Measurements from ENCODE around the gene EPHB1. TPM values are rescaled to one million over a fixed set of nuclear protein-coding genes. Genes with fewer than 3 reads are reported as not detected.

EPHB1 gene
- total RNA-seq, 1 donor = under 0.01 TPM

DNA sequence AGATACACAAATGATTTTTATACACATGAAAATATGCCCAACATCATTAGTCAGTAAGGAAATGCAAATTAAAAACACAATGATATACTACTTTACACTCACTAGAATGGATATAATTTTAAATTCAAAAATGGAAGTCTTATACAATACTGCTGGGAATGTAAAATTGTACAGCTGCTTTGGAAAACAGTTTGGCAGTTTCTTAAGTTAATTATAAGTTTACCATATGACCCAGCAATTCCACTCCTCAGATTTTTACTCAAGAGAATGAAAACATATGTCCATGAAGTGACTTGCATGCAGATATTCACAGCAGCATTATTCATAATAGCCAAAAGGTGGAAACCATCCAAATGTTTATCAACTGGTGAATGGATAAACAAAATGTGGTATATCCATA lies 281.3 kb downstream of the EPHB1 start:
- no peak for DNase-seq (ENCODE audit: low read depth in 2 of 3, low spot score in 2 of 3)

DNA sequence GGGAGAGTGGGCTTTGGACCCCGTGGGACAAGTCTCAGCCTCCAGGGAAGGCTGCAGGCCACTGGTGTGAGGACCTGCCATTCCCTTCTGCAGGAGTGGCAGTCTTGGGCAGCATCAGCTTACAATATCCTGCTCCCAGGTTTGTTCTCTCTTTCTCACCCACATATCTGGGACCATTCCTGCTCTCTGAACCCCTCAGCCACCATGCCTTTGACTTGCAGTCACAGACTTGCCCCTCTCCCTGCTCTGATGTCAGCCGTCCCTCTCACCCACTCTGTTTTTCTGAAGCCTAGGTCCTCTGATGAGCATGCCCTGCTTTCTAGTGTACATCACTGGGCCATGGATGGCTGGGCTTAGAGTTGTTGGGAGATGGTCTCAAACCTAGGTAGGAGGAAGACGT lies 282.1 kb downstream of the EPHB1 start:
- DNase-seq (ENCODE audit: low read depth in 2 of 3, low spot score in 2 of 3) = no peak

DNA sequence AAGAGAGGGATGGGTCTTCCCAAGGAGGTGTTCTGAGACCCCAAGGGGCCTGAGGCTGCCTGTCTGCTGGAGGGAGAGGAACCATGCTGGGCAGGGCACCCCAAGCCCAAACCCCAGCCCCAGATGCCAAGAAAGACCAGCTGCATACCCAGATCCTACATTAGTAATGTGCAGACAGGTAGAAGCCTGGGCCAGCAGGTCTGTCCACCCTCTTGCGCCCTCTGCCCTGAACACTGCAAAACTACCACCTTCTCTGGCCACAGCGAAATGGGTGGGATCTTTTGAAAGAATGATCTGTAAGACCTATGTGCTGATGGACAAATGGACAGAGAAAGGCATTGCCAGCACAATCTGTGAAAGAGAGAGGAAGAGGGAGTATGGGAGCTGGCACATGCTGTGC lies 283.2 kb downstream of the EPHB1 start:
- DNase-seq (ENCODE audit: low read depth in 2 of 3, low spot score in 2 of 3) = no peak

DNA sequence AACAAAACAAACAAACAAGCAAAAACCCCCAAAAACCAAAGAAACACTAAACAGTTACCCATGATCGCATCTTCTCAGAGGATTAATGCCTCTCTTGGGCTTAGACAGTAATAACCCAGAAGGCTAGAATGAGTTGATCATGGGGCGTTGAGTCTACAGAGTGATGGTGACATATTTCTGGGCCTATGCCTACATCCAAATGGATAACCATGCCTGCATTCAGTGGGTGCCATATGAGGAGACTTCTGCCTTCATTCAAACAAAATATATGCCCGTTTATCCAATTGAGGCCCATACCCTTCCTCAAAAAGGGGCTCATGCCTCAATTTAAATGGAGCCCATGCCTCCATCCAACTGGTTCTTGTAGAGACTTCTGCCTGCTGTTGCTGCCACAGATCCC lies 284.0 kb downstream of the EPHB1 start:
- DNase-seq (ENCODE audit: low read depth in 2 of 3, low spot score in 2 of 3) = no peak

DNA sequence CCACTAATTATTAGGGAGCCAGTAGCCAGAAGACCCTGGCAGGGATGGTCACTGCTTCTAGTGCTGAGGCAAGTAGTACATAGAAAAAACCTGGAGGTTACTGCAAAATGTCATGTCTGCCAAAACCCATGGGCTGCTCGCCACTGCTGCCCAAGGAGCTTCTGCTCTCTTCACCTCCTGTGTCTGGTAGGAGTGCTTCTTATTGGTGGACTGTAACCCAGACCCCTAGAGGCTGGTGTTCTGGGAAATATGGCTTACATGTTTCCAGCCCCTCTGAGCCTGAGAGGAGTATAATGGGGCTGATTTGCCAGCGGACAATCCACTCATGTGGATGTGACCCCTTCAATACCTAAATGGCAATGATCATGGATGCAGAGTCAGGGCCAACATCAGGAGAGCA lies 286.4 kb downstream of the EPHB1 start:
- DNase-seq (ENCODE audit: low read depth in 2 of 3, low spot score in 2 of 3) = no peak

DNA sequence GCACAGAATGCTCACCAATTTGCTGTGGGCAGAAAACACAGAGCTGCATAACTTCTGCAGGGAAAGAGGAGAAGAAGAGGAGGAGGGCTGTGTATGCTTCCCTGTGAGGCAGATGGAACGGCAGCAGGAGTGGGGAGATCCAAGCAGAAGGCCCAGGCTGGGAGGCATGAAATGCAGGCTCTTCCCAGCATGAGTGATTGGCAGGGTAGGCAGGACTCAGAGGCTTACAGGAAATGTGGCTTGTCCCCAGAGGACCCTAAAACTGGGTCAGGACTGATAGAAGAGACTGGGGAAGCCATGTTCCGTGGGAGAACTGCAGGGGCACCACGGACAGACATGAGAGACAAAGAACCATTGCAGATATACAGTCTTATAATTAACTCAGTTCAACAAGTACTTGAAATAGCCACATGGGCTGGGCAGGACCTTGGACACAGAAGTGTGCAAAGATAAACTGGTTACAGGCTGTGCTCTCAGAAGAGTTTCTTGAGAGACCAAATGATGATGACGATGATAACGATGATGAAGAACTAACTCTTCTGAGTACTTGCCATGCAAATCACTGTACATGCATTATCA lies 286.9 kb downstream of the EPHB1 start:
- DNase-seq (ENCODE audit: low read depth in 2 of 3, low spot score in 2 of 3) = no peak

DNA sequence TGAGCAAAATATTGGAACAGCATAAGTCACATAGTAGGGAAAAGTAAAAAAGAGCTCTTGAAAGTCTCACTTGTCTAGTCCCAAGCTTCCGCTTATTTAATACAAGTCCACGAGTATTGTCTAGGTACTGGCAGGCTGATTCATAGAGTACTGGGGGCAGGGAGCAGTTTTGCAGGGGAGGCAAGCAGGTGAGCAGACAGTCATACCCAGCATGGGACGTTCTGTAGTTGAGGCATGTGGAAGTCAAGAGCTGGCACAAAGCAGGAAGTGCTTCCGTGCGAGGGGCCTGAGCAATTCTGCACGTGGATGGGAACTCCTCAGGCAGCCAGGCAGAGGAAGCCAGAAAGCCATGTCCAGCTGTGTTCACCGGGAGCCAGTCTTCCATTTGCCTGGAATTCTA lies 287.6 kb downstream of the EPHB1 start:
- no peak for DNase-seq (ENCODE audit: low read depth in 2 of 3, low spot score in 2 of 3)

DNA sequence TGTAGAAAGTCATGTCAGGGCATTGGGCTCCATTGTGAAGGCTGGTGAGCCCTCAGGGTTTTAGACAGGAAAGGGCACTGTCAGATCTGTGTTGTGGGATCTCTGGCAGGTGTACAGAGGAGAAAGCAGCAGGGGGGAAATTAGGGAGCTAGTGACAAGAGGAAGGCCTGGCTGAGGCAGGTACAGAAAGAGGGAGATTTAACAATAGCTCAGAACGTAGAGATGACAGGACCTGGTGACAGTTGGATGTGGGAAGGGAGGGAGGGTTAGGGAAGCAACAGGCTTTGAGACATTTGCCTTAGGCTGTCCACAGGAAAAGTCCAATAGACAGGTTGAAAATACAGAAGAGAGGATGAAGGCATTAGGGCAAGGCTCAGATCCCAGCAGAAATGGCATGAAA lies 288.1 kb downstream of the EPHB1 start:
- no peak for DNase-seq (ENCODE audit: low read depth in 2 of 3, low spot score in 2 of 3)

DNA sequence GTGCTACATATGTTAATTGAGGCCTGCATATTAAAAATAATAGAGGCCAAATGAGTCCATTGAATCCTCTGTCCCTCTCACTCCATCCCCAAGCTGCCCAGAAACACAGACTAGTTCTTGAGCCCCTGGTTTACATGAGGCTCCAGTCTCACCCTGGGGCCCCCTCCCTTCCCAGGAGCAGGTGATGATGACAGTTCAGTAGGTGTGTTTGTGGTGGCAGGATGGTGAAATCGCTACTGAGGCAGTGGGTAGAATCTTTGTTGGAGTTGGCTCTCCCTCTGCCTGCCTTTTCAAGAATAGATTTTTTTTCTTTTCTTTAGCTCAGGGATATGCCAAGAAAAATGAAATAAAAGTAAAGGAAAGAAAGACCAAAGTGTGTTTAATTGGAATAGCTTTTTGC lies 288.7 kb downstream of the EPHB1 start:
- no peak for DNase-seq (ENCODE audit: low read depth in 2 of 3, low spot score in 2 of 3)

DNA sequence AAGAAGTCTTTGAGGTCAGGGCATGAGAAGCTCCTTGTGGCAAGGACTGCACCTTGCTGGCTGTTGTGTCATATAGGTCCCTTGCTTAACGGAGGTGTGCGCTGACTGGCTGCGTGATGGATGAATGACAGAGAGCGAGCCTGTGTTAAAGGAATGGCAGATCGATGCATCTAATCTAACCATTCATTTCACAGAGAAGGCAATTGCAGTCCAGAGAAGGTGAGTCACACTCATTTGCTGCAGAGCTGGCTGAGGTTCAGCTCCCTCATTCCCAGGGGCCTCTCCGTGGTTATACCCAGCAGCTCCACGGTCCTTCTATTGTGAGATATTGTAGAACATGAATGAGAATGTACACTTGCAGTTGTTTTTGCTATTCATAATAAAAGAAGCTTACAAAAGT lies 289.3 kb downstream of the EPHB1 start:
- no peak for DNase-seq (ENCODE audit: low read depth in 2 of 3, low spot score in 2 of 3)

DNA sequence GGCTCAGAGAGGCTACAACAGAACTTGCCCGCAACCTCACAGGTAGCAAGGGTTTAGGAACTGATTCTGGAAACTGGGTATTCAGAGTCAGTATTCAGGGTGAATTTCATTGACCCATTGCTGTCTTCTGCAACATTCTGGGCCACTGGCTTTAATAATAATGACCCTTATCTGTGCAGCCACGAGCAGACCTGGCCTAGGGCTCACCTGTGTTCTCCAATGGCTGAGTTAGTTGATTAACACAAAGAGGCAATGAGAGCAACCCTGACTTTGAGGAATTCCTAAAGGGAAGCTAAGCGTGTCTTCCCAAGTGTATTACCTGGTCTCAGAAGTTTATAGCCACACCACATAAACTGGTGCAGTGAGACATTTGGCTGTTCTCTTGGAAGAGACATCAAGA lies 289.9 kb downstream of the EPHB1 start:
- no peak for DNase-seq (ENCODE audit: low read depth in 2 of 3, low spot score in 2 of 3)

DNA sequence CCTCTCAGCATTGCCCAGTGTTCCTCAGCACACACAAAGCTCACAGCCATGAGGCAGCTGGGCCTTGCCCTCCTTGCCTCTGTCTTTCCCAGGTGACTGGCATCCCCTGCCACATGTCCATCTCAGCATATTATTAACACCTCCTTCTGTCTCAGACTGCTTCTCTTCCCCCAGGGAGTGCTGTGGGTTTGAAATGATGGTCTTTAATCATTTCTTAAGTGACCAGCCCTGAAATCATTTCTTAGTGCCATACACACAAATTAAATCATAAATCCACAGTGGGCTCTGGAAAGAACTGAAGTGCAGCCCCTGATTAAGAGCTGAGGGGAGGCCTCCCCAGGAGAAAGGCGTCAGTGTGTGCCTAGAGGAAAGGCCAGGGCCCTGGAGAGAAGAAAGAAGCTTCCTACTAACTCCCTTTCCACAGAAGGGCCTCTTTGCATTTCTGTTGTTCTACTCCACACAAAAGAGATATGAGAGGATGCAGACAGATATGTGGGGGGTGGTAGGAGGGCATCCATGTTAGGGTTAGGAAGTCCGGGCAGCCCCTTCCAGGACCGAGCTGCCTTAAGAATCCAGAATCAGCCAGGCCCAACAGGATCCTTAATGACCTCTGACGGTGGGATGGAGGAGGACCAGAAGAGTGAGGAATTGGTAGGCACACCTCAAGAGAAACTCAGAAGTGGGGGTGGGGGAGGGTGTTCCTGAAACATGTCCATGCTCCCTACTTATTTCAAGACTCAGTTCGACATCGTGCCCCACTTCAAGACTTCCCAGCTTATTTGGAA lies 290.8 kb downstream of the EPHB1 start:
- no peak for DNase-seq (ENCODE audit: low read depth in 2 of 3, low spot score in 2 of 3)

DNA sequence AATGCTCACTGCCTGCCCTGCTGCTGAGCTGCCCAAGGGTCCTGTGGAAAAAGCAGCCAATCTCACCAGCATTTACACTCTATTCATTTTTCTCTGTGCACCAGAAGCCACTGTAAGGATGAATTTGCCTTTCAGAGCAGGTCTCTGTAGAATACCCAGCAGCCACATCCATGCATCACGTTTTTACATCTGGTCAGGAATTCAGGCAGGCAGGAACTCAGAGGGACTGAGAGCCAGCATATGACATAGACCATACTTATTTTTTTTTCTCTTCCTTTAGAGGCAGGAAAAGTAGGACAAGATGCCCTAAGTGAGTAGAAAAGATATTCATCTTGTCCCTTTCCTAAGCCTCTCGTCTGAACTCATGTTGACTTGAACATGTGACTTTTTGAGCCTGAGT lies 292.7 kb downstream of the EPHB1 start:
- DNase-seq (ENCODE audit: low read depth in 2 of 3, low spot score in 2 of 3) = no peak

DNA sequence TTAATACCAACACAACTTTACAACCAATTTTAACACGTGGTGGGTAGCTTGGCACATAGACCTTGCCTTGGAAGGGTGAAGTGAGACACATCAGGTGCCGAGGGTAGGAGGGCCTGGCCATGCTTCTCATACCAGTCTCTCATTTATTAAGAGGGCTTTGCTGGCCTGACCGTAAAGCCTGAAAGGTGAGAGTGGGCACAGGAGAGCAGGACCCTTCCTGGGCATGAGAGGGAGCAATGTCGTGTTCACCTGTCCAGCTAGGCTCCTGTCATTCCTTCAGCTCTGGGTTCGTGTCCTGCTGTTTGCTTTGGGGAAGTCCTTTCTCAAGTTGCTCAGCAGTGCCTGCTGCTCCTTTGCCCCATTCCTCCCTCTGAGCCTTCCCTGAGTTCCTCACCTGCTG lies 294.4 kb downstream of the EPHB1 start:
- DNase-seq (ENCODE audit: low read depth in 2 of 3, low spot score in 2 of 3) = no peak

DNA sequence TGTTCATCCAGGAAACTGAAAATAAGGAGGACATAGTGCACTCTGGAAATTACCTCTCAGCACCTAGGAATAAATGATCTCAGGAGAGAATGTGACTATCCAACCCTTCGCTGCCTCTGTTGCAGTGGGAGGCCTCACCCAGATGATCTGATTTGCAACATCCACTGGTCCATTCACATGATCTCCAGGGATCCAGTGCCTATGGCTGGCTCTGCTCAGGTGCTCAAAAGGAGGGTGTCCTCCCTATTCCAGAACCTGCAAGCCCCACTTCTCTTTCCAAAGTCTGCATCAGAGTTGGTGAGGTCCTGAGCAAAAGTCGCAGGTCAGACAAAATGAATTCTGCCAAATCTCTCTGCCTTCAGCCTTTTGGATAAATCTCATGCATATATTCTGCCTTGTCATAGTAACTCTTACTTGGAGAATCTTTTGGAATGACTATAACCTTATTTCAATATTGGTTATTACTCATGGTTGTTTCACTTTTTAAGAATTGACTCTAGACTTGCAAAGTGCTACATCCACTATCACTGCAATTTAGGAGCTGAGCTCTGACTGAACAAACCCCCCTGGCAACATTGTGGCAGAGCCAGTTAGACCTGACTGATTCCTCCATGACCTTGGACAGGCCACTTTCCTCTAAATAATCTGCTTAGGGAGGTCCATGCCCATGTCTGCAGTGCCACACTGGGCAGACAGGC lies 295.1 kb downstream of the EPHB1 start:
- no peak for DNase-seq (ENCODE audit: low read depth in 2 of 3, low spot score in 2 of 3)

DNA sequence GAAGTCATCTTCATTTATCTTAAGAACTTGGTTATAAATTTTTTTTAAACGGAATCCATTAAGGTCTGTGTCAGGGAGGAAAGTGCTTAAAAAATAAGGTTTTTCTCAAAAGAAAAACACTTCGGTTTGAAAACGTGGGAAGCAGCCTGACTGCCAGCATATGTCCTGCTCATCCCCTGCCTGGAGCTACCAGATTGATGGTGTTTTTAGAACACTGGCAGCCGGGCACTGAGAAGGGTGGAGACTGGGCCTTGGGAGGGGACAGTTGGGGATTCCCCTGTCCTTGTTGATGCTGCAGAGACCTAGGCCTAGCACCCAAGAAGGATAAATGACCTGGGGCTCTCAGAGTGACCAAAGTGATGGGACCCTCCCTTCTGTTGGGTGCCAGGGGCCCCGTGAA lies 296.9 kb downstream of the EPHB1 start:
- no peak for DNase-seq (ENCODE audit: low read depth in 2 of 3, low spot score in 2 of 3)

DNA sequence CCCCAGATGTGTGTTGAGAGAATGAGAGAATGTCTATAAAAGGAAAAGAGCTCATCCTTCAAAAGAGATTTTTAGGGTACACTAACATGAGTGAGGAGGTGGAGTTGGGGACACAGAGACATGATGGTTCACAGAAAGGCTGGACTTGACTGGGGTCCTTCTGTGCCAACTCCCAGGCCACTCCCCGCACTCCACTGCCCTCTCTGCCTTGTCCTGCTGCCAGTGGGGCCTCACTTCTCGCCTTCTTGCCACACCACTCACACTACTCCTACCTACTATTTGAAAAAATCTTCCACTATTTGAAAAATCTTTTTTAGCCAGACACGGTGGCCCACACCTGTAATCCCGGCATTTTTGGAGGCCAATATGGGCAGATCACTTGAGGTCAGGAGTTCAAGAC lies 298.1 kb downstream of the EPHB1 start:
- no peak for DNase-seq (ENCODE audit: low read depth in 2 of 3, low spot score in 2 of 3)

DNA sequence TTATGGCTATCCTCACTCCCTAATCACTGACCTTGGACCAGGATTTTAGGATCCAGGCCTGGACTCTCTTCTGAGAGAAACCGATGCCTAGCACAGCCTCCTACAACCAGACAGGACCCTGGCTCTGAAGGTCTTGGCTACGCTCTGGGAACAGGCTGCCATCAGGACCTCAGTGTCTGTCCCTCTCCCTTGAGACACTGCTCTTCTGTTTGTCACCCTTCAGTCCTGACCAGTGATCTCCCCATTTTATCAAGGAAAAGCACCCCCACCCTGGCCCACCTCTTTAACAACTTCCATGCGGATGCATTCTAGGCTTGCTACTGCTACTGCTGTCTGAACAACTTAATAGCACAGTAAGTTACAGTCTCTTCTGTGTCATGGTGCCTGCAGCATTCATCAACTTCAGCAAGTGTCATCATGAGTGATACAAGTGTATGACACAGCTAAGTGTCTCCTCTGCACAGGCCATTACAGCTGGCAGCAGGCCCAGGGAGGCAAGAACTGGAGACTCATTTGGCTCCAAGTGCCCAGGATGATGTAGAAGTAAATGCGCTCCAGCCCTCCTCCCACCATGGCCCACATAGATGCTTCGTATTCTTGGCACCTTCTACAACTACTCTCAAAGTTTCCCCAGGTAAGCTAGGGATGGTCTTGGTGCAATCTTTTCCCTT lies 302.4 kb downstream of the EPHB1 start:
- no peak for DNase-seq (ENCODE audit: low read depth in 2 of 3, low spot score in 2 of 3)

DNA sequence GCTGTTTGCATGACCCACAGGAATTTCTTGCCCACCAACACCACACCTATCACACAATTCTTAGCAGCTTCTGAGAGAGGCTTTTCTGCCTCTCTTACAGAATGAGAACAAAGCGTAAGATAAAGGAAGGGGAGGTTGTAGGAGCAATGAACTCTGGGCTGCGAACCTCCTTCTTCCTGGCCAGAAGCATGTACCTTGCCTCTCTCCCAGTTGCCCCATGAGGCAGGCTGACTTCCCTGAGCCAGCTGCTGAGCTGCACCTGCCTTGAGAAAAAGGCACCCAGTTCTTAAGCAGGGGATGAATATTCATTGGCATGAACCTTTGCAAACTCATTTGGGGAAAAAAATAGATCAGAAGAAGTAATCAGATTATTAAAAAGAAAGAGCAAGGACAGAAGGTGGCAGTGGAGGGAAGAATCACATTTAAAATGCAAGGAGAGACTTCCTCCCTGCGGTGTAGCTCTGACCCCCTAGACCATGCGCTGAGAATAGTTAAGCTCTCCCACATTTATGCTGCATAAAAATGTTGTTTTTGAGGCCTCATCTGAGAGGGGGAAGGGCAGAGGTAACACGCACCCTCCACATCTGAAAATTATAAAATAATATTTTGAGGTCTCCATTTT lies 304.8 kb downstream of the EPHB1 start:
- DNase-seq (ENCODE audit: low read depth in 2 of 3, low spot score in 2 of 3) = no peak

DNA sequence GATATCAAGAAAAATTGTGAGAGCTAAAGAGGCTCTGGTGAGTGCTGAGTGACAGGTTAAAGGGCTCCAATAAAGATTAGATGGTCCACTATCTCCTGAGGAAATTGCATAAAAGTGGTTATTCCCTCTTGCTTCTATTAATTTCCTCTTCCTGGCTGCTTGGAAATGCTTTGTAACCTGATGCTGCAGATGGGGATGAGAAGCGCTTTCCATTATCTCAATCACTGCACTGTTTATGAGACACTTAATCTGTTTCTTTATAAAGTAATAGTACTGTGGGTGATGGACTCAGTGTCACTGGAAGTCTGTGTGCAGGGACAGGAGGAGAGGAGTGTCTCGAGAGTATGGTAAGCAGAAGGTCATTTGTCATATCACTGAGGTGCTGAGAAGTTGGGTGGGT lies 305.3 kb downstream of the EPHB1 start:
- DNase-seq (ENCODE audit: low read depth in 2 of 3, low spot score in 2 of 3) = no peak

DNA sequence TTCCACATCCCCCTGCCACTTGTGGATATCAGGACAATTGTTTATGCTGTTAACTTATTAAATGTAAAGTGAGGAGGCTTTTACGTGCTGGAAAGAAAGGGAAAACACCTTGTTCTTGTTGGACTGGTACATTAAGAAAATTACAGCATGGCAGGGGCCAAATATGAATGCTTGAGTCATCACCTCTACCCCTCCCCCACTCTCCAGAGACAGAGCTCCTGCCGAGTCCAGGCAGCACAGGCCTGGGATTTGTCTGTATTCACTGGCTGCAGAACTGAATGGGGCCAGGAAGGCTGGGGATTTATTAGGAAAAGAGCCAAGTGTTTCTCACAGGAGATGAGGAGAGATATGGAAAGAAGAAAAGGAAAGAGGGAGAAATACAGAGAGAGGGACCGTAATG lies 308.9 kb downstream of the EPHB1 start:
- DNase-seq (ENCODE audit: low read depth in 2 of 3, low spot score in 2 of 3) = no peak
